GM12874 (cell line): ENCODE measurements around the gene KCNIP1.

Source experiments
- CTCF ChIP-seq: IDR thresholded peaks from 2 replicates; pipeline ENCODE4 v1.5.1; 2011; ENCODE audit warnings: low read depth, mild to moderate bottlenecking, control low read depth, low read length, moderate library complexity; ENCODE audit not compliant: insufficient read depth

KCNIP1 gene

GRCh38 chr5:170638051-170638450, 134.2 kb downstream of the KCNIP1 start:
- TF ChIP-seq CTCF: no peak

- TF ChIP-seq CTCF: peak; percentile 85
These were observed 134.8 kb downstream of the KCNIP1 start for GRCh38 chr5:170638454-170639220.

GRCh38 chr5:170639221-170639925, 135.6 kb downstream of the KCNIP1 start:
- no peak for TF ChIP-seq CTCF

GRCh38 chr5:170640731-170641588, 137.1 kb downstream of the KCNIP1 start:
- TF ChIP-seq CTCF: no peak

- no peak for TF ChIP-seq CTCF
These were observed 137.8 kb downstream of the KCNIP1 start for GRCh38 chr5:170641589-170642031.

- no peak for TF ChIP-seq CTCF
These were observed 138.4 kb downstream of the KCNIP1 start for GRCh38 chr5:170642066-170642735.
